ENCODE results near the gene OLFML3. TPM values are rescaled to one million over a fixed set of nuclear protein-coding genes. Genes with fewer than 3 reads are reported as not detected.

OLFML3 gene
- total and polyA plus RNA-seq, 2 of the 8 experiments (the other 6 are each of a cell fraction or from before 2014, with no cell fraction given), result 56.0 to 72.3 TPM

DNA sequence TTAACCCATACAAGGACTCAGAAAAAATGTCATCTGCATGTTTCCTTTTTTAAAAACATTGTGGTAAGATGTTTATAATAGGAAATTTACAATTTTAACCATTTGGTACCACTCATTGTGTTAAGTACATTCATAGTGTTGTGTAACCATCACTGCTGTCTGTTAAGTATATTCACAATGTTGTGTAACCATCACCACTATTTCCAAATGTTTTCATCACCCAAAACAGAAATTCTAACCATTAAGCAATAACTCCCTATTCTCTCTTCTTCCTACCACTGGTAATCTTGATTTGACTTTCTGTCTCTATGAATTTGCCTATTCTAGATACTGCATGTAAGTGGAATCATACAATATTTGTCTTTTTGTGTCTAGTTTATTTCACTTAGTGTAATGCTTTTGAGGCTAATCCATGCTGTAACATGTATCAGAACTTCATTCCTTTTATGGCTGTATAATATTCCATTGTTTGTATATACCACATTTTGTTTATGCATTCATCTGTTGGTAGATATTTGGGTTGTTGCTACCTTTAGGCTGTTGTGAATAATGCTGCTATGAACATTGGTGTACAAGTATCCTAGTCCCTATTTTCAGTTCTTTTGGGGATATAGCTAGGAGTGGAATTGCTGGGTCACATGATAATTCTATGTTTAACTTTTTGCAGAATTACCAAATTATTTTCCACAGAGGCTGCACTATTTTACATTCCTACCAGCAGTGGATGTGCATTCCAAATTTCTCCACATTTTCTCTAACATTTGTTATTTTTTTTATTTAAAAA, 36.1 kb upstream of the OLFML3 start:
- ChIA-PET POLR2A (ENCODE audit: partially characterized antibody) (no interaction called here), CTCF (ENCODE audit: partially characterized antibody) (interaction anchor here (0.6 to 1.2 kb wide), 2 partner anchors 10 to 33 kb away, joined by 3 read pairs; no protein-coding TSS in a partner anchor)
- no peak overlapping the region for H2BK5ac ChIP-seq (ENCODE audit: low read depth, low read length)
- peaks cover 1 to 5% of the 10 kb centered on the region in 2 experiments for H4K20me1 ChIP-seq (replicated peaks in 1 of 2; ENCODE audit: control insufficient read depth in 1 of 2, insufficient read depth in 2 of 2, low read length in 2 of 2)
- H3K79me2 ChIP-seq (ENCODE audit: control insufficient read depth in 1 of 2, insufficient read depth in 2 of 2, low read length in 2 of 2), result peaks cover 0 to 48% of the 10 kb centered on the region in 2 experiments; a peak in 3 of 4 replicates
- H3K4ac ChIP-seq (replicated peaks; ENCODE audit: insufficient read length, low read depth, low read length), result no peak overlapping the region
- H3K36me3 ChIP-seq (ENCODE audit: control insufficient read depth in 2 of 4, insufficient read depth in 4 of 4, low read length in 3 of 4), result peaks cover 5 to 22% (median 6%) of the 10 kb centered on the region in 4 experiments
- no peak overlapping the region for H4K5ac ChIP-seq (ENCODE audit: insufficient read length, low read depth, low read length)
- FAIRE-seq, result no peak
- H3K27me3 ChIP-seq (replicated peaks in 1 of 4; ENCODE audit: control insufficient read depth in 3 of 4, extremely low read depth in 1 of 4, insufficient read depth in 3 of 4, low read length in 3 of 4), result no peaks in the 10 kb centered on the region
- no peak overlapping the region for H3K4me2 ChIP-seq (ENCODE audit: insufficient read depth in 1 of 2, low read depth in 2 of 2, low read length in 2 of 2)
- H3K23ac ChIP-seq (ENCODE audit: insufficient read length), result no peak overlapping the region
- H3K9me3 ChIP-seq (ENCODE audit: insufficient read depth in 2 of 2, low read depth in 1 of 2, low read length in 1 of 2), result no peaks in the 10 kb centered on the region
- no peak overlapping the region for H4K8ac ChIP-seq (ENCODE audit: extremely low read depth, insufficient read depth, low read length)
- H3K27ac ChIP-seq (ENCODE audit: low read depth, low read length), result no peak overlapping the region
- H2BK15ac ChIP-seq (ENCODE audit: low read length), result no peak overlapping the region
- no peak overlapping the region for H3K14ac ChIP-seq (ENCODE audit: insufficient read length)
- H3K4me3 ChIP-seq (ENCODE audit: extremely low read depth in 1 of 4, insufficient read depth in 2 of 4, low read depth in 3 of 4, low read length in 4 of 4), result no peak overlapping the region
- no peak overlapping the region for H3K56ac ChIP-seq (replicated peaks; ENCODE audit: insufficient read length, low read depth, low read length)
- no peaks in the 10 kb centered on the region for H3K23me2 ChIP-seq (ENCODE audit: low read depth, low read length)
- no peak overlapping the region for H3K9ac ChIP-seq (replicated peaks in 1 of 4; ENCODE audit: extremely low read depth in 1 of 4, low read depth in 3 of 4, low read length in 3 of 4)
- H2BK120ac ChIP-seq (replicated peaks; ENCODE audit: low read depth, low read length), result no peak overlapping the region
- H4K91ac ChIP-seq (replicated peaks; ENCODE audit: insufficient read length, low read length), result no peak overlapping the region
- no peak overlapping the region for H3K18ac ChIP-seq (ENCODE audit: extremely low read depth, low read length)
- no peaks in the 10 kb centered on the region; the same call in 1 of the 2 replicates for H3K79me1 ChIP-seq (ENCODE audit: low read depth, low read length)
- H2BK20ac ChIP-seq (ENCODE audit: low read length), result no peak overlapping the region
- H2AFZ ChIP-seq (ENCODE audit: low read length), result no peak overlapping the region
- H3K4me1 ChIP-seq (replicated peaks in 1 of 4; ENCODE audit: control insufficient read depth in 3 of 4, insufficient read depth in 4 of 4, low read length in 3 of 4), result no peaks in the 10 kb centered on the region
- H2BK12ac ChIP-seq (ENCODE audit: low read depth, low read length), result no peak overlapping the region
- no peak for DNase-seq (ENCODE audit: low read depth in 1 of 2, low spot score in 2 of 2)
- no peak overlapping the region for H2AK5ac ChIP-seq (ENCODE audit: low read depth, low read length)
- TF ChIP-seq CTCF (IDR thresholded peaks at IDR 0.05; ENCODE audit: control extremely low read depth in 1 of 3, insufficient read depth in 1 of 3, low read depth in 1 of 3, low read length in 3 of 3), result no peak
- no peak for TF ChIP-seq POLR2AphosphoS5 (IDR thresholded peaks at IDR 0.05; ENCODE audit: low read depth, low read length)
- TF ChIP-seq CEBPB (IDR thresholded peaks at IDR 0.05; ENCODE audit: low read depth, low read length), result no peak
- no peak for TF ChIP-seq TEAD4 (IDR thresholded peaks at IDR 0.05; ENCODE audit: low read depth, low read length)
- TF ChIP-seq SP4 (IDR thresholded peaks at IDR 0.05; ENCODE audit: low read length), result no peak

All from H1 (cell line).